ENCODE results near the gene MBD4. TPM values are rescaled to one million over a fixed set of nuclear protein-coding genes. Genes with fewer than 3 reads are reported as not detected.

MBD4 gene
- total and polyA plus RNA-seq, 10 of the 15 experiments (the other 5 are each of a cell fraction or from before 2014, with no cell fraction given) = 17.7 to 59.0 (median 49.0) TPM

DNA sequence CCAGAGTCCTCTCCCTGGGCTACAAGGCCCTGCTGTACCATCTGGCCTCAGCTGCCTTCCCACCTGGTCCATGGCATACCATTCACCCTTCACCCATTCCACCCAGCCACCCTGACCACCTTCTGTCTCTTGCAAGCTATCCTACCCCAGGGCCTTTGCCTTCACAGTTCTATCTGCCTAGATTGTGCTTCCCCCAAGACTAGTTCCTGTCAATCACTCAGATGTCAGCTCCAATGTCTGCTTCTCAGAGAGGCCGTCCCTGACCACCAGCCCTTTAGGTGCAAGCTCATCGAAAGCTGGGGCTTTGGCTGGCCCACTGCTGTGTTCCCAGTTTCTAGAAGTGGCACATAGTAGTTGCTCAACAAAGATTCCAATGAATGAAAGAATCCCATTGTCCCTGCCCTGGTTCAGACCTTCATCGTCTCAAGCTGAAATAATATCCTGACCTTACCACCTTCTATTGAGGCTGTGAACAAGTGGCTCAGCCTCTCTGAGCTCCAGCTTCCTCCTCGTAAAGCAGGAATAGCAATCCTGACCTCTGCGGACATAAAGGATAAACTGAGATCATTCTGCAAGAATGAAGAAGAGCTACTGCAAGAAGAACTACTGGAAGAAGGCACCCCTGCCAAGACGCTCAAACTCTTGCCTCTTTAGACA, 27.1 kb downstream of the MBD4 start:
- Histone ChIP-seq H3K27me3 (replicated peaks in 1 of 2; ENCODE audit: control insufficient read depth in 2 of 2, insufficient read depth in 2 of 2, low read length in 1 of 2) (no peaks in the 10 kb centered on the region; a peak in 1 of 4 replicates), H4K20me1 (ENCODE audit: control insufficient read depth, insufficient read depth) (no peaks in the 10 kb centered on the region), H3K4me3 (no peak overlapping the region), H3K4me1 (ENCODE audit: control insufficient read depth, insufficient read depth, low read length) (peaks cover 6% of the 10 kb centered on the region), H3K9me3 (replicated peaks; ENCODE audit: control insufficient read depth, insufficient read depth, low read length) (no peaks in the 10 kb centered on the region), H3K27ac (ENCODE audit: control insufficient read depth, insufficient read depth) (no peak overlapping the region), H3K4me2 (ENCODE audit: control insufficient read depth, insufficient read depth) (no peak overlapping the region), H3K36me3 (ENCODE audit: control insufficient read depth in 2 of 2, insufficient read depth in 2 of 2, low read length in 1 of 2) (no peaks in the 10 kb centered on the region), H3K79me2 (ENCODE audit: control insufficient read depth, insufficient read depth, low read length) (no peaks in the 10 kb centered on the region), H2AFZ (ENCODE audit: control insufficient read depth, low read depth, low read length) (no peak overlapping the region), H3K9ac (ENCODE audit: control insufficient read depth, insufficient read depth, low read length) (no peak overlapping the region)
- 89% methylated on average over 6 of the region's 6 CpGs for WGBS (ENCODE audit: insufficient coverage, insufficient replicate concordance, low lambda C conversion rate, missing lambda C conversion rate)
- FAIRE-seq (no peak), DNase-seq (ENCODE audit: low read depth, low spot score) (no peak), ATAC-seq (no peak)
- ChIA-PET CTCF (interaction anchor here (0.7 to 7.5 kb wide), 12 partner anchors 8 to 442 kb away, joined by 3 to 84 read pairs (median 7); partner anchors contain the start of genes IFT122 and MBD4), POLR2A (interaction anchor here (0.5 to 3.4 kb wide), 11 partner anchors 10 to 477 kb away, joined by 3 to 24 read pairs (median 7); a partner anchor contains a TSS), SMC1A (ENCODE audit: uncharacterized antibody, unreplicated experiment) (interaction anchor here (1.3 to 19.4 kb wide), 10 partner anchors 8 to 74 kb away, joined by 3 to 275 read pairs (median 12); partner anchors contain the start of genes EFCAB12, IFT122 and MBD4), RAD21 (ENCODE audit: unreplicated experiment) (interaction anchor here (0.6 to 3.5 kb wide), 7 partner anchors 9 to 78 kb away, joined by 3 to 32 read pairs (median 15); partner anchors contain the start of gene EFCAB12)
- no TSS peak for BruUV-seq (replicated peaks)
- in situ Hi-C loops (cut with MboI) = no loop called here
- no peak for TF ChIP-seq SMC3 (IDR thresholded peaks at IDR 0.05; ENCODE audit: borderline replicate concordance, low read length)
- TF ChIP-seq NFYA (IDR thresholded peaks at IDR 0.05; ENCODE audit: borderline replicate concordance, low read depth, low read length) = no peak
- TF ChIP-seq TCF3 (IDR thresholded peaks at IDR 0.05; ENCODE audit: borderline replicate concordance, insufficient read depth, low read depth, low read length) = no peak
- TF ChIP-seq HDAC2 (IDR thresholded peaks at IDR 0.05) = no peak
- no peak for TF ChIP-seq POU2F2 (IDR thresholded peaks at IDR 0.05; ENCODE audit: borderline replicate concordance, low read depth, low read length)
- TF ChIP-seq TCF12 (IDR thresholded peaks at IDR 0.05; ENCODE audit: low read depth, low read length) = no peak
- TF ChIP-seq TCF7 (IDR thresholded peaks at IDR 0.05; ENCODE audit: borderline replicate concordance) = no peak
- no peak for TF ChIP-seq PAX5 (IDR thresholded peaks at IDR 0.05; ENCODE audit: borderline replicate concordance, low read depth, low read length)
- TF ChIP-seq PKNOX1 (IDR thresholded peaks at IDR 0.05) = peak; percentile 63
- intact Hi-C loops (cut with micrococcal nuclease; ENCODE audit: unreplicated experiment) = no loop called here

Measured in GM12878 (cell line).